Fibroblast of skin of back (primary cell): ENCODE measurements around the gene PTPRN.
"Not testable (repeated sequence)": the region's sequence is repeated elsewhere in the genome, so short reads cannot be mapped to it uniquely, and the experiment has no call there.

ENCODE experiments used
- DNase-seq: peaks from one replicate; pipeline ENCODE4 v3.0.0-alpha.2; 2013

Gene PTPRN

GRCh38 chr2:219266886-219267285 is 42.3 kb downstream of the PTPRN start:
- no peak for DNase-seq

DNA sequence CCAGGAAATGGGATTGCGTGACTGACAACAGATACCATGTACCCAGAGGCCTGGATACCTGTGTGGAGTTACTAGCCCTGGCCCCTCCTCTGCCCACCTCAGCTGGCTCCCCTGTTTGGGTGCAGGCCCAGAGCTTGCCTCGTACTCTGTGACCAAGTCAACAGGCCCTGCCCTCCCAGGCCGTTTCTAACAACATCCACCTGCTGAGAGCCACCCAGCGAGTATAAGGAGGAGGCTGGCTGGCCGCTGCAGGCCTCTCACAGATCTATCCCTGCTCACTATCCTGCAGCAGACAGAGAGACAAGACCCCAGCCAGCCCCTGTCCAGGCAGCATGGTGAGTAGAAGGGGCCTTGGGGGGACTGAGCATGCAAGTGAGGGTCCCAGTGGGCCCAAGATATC is 43.0 kb downstream of the PTPRN start:
- no peak for DNase-seq

- no peak for DNase-seq
Measured at GRCh38 chr2:219261024-219261855, 48.0 kb downstream of the PTPRN start.

GRCh38 chr2:219258942-219259341 is 50.3 kb downstream of the PTPRN start:
- not testable (repeated sequence) for DNase-seq

DNA sequence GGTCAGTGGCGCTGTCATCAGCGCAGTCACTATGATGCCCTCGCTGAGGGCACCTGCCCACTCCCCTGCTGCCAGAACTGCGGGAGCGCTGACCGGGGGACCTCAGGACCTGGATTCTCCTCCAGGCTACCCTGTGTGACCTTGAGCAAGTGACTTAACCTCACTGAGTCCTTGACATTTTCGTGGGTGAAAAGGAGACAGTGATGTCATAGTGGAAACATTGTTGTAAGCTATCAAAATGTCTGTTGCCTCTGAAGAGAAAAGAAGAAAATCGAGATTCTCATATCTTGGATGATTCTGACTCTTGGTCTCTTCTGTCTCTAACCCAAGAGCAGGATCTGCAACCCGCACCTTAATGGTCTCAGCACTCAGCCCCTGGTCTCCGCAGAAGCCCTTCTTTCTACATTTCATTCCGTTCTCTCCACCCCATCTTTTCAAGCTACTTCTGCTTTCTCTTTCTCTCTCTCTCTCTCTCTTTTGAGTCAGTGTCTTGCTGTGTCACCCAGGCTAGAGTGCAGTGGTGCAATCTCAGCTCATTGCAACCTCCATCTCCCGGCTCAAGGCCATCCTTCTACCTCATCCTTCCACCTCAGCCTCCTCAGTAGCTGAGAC is 54.5 kb downstream of the PTPRN start:
- DNase-seq = no peak

- peak; percentile 59 for DNase-seq
Measured at GRCh38 chr2:219253753-219254589, 55.2 kb downstream of the PTPRN start, which contains the start of gene TUBA4A. TUBA4A (minus strand) TSS chr2:219253918; CDS start chr2:219253858, 60 bp downstream.

DNA sequence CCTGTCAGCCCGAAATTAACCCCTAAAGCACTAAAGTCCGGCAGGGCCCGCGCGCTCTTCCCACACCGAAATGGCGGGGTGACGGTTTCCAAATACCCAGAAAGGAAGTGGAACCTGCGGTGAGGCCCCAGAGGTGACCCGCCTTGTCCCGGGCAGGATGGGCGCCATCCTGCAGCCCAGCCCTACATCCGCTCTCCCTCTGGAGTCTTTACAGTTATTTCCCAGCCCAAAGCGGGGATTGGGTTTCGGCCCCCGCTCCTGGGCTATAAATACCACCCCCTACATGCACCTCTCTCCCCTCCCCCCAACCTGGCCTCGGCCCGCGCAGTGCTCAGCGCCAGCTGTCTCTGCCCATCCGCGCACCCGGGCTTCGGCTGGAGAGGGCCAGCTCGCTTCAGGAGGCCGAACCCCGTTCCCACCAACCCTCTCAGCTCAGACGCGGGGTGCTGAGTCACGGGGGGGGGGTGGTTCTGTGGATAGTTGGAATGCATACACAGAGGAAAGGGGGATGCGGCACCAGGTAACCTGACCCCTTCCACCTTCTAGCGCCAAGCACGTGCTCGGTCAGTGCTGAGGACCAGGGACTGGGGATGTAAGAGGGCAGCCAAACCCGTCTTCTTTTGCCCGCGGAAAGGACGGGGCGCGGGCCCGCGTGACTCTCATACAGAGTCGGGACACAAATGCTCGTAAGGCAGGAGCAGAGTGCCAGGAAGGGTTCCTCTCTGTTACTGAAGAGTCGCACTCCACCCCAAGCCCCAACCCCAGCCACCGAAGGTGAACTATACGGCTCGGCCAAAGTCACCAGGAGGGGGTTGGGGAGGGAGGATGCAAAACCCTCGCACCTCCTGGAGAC is 56.1 kb downstream of the PTPRN start, which contains the start of gene TUBA4B:
Gene TUBA4B, plus strand, starts transcription at position 344 of the 853 bp plus-strand sequence. Its CDS starts 165 bp downstream, at position 509.
- DNase-seq = peak; percentile 7

DNA sequence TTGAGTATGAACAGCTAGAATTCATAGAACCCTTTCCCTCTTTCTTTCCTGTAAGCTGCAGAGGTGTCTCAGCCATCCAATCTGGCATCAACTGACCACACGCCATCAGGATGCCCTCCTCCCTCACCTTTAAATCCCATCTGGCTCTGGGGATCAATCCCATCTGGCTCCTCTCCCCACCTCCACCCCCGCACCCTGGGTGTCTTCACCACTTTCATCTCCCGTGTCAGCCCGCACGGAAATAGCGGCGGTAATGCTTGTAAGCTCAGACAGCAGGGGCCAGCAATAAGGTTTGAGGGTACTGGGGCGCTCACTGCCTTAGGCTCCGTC is 56.7 kb downstream of the PTPRN start:
- no peak for DNase-seq

DNA sequence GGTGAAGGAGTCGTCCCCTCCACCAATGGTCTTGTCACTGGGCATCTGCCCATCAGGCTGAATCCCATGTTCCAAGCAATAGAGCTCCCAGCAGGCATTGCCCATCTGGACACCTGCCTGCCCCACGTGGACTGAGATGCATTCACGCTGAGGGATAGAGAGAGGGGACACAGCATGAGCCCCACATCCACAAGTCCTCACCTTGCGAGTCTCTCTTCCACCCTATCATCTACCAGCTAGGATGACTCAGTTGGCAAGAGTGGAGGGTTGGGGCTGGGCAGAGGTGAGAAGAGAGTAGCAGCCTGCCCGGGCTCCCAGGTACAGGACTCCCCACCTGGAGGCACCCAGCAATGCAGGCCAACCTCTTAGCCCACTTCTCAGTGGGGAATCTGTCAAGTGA is 57.1 kb downstream of the PTPRN start:
- no peak for DNase-seq

GRCh38 chr2:219251656-219252055 is 57.5 kb downstream of the PTPRN start:
- DNase-seq = peak; percentile 72

- no peak for DNase-seq
Measured at GRCh38 chr2:219250049-219250781, 59.0 kb downstream of the PTPRN start.

- peak; percentile 86 for DNase-seq
Measured at GRCh38 chr2:219249203-219249980, 59.8 kb downstream of the PTPRN start.

GRCh38 chr2:219248845-219249202 is 60.4 kb downstream of the PTPRN start:
- DNase-seq = no peak

GRCh38 chr2:219247678-219248642 is 61.2 kb downstream of the PTPRN start:
- DNase-seq = no peak

DNA sequence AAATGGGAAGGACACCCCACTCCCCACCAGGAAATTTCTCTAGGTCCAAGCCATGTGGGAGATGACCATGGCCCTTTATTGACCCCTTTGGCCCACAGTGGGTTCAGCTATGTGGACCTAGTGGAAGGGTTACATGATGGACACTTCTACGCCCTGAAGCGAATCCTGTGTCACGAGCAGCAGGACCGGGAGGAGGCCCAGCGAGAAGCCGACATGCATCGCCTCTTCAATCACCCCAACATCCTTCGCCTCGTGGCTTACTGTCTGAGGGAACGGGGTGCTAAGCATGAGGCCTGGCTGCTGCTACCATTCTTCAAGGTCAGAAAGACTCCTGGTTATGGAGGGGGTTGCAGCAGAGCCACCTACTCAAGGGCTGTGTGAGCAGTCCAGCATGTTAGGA is 62.6 kb downstream of the PTPRN start:
- no peak for DNase-seq

DNA sequence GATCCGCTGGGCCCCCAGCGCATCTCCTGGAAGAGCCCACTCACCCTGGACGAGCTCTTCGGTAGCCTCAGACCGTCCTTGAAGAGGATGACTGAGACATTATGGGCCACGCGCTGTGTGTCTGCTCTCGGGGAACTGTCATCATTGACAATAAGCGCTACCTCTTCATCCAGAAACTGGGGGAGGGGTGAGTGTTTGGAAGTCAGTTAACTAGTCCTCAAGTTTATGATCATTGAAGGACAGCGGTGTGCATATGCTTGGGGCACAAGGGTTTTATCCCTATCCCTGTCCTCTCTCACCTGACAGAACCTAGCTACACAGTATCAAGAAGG is 63.3 kb downstream of the PTPRN start:
- no peak for DNase-seq

DNA sequence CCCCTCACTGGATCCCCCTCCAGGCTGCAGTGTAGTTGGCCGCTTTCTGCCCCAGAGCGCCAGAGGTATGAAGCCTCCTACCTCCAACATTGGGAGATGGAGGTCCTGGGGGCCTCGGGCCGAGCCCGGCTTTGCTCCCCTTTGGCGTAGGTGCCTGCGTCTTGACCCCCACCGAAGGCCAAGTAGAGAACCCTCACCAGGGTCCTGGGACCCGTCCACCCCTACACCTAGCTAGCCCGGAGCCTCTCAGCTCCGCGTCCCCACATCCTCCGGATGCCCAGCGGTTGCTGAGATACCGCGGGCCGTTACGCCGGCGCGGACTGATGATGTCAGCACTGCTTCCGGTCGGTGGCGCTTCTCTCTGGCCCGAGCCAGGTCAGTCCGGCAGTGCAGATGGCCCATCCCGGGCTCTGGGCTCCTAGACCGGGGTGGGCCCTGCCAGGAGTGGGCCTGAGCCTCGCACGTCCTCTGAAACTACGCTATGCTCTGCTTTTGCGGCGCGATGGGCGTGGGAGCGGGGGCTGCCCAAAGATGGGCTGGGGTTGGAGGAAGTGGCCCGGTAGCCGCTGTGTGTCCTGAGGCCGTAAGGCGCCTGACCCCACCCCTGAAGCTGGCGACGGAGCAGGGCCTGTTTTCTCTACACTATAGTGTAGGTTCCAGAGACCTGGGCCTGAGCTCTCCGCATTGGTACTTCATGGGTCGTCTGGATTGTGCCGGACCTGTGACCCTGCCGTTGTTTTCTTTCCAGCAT is 63.9 kb downstream of the PTPRN start, which contains the start of the genes GLB1L and STK16:
Gene GLB1L, minus strand, starts transcription at position 297 of the 751 bp plus-strand sequence. CDS start 1,871 bp downstream, outside the sequence.
Gene STK16, plus strand, starts transcription at position 332 of the 751 bp plus-strand sequence. CDS start 521 bp downstream, outside the sequence.
- peak; percentile 92 for DNase-seq

DNA sequence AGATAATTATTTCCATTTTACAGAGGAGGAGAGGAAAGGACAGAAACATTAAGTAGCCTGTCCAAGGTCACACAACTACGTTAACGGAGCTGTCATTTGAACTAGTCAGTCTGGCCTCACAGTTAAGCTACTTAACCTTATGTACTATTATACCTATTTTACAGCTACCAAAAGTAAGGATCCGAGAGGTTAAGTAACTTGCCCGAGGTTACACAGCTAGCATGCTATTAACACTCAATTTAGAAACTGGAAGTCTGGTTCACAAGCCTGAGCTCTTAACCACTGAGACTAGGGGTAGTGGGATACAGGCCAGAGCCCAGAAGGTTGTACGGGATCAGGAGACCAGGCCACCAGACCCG is 64.4 kb downstream of the PTPRN start:
- DNase-seq = no peak
